ENCODE data around the gene MAGI1.

Gene MAGI1

GRCh38 chr3:66077973-66078372 is 39.3 kb upstream of the MAGI1 start:
- no peaks in the 10 kb centered on the region for H3K9me3 ChIP-seq
- H3K36me3 ChIP-seq: no peaks in the 10 kb centered on the region
- H3K27ac ChIP-seq: no peak overlapping the region
- intact Hi-C loops (cut with DNase I; ENCODE audit: low total_unique reads): no loop called here
- DNase-seq: no peak
- no peak overlapping the region for H3K4me3 ChIP-seq
- TF ChIP-seq, protein P1, sequence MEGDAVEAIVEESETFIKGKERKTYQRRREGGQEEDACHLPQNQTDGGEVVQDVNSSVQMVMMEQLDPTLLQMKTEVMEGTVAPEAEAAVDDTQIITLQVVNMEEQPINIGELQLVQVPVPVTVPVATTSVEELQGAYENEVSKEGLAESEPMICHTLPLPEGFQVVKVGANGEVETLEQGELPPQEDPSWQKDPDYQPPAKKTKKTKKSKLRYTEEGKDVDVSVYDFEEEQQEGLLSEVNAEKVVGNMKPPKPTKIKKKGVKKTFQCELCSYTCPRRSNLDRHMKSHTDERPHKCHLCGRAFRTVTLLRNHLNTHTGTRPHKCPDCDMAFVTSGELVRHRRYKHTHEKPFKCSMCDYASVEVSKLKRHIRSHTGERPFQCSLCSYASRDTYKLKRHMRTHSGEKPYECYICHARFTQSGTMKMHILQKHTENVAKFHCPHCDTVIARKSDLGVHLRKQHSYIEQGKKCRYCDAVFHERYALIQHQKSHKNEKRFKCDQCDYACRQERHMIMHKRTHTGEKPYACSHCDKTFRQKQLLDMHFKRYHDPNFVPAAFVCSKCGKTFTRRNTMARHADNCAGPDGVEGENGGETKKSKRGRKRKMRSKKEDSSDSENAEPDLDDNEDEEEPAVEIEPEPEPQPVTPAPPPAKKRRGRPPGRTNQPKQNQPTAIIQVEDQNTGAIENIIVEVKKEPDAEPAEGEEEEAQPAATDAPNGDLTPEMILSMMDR (IDR thresholded peaks at IDR 0.05): no peak
- no peaks in the 10 kb centered on the region for H3K27me3 ChIP-seq
- no peaks in the 10 kb centered on the region for H3K4me1 ChIP-seq

DNA sequence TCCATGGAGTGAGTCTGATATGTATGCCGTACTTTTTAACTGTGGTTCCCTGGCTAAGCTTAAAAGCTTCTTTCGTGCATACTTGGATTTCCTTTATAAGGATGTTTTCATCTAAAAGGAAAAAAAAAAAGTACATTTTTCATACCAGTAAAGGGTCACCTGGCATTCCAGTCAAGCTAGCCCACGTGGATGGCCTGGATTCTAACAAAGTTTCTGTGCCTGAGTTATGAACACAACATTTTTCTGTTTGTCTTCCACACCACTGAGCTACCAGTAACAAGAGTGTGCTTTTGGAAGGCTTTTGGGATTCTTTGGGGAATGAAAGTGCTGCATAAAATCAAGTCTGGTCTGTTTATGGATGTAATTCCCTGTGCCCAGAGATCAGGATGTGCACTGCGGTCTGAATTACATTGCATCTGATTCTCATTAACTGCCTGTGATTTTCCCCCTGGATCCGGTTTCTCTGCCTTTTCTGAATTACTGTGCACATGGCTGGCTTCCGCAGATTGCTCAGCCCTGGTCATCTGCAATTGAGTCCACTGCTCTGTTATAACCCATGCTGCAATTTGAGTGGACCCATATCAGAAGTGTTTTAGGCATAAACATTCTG is 38.2 kb upstream of the MAGI1 start:
- Histone ChIP-seq H3K36me3 (no peaks in the 10 kb centered on the region), H3K27me3 (no peaks in the 10 kb centered on the region), H3K4me1 (no peaks in the 10 kb centered on the region), H3K4me3 (no peak overlapping the region), H3K27ac (no peak overlapping the region), H3K9me3 (no peaks in the 10 kb centered on the region)
- TF ChIP-seq, protein P1 (IDR thresholded peaks at IDR 0.05): no peak
- DNase-seq: no peak
- intact Hi-C loops (cut with DNase I; ENCODE audit: low total_unique reads): no loop called here

- H3K27ac ChIP-seq: no peak overlapping the region
- TF ChIP-seq, protein P1 (IDR thresholded peaks at IDR 0.05): no peak
- no peaks in the 10 kb centered on the region for H3K27me3 ChIP-seq
- no peaks in the 10 kb centered on the region for H3K36me3 ChIP-seq
- no peak overlapping the region for H3K4me3 ChIP-seq
- intact Hi-C loops (cut with DNase I; ENCODE audit: low total_unique reads): no loop called here
- no peak for DNase-seq
- no peaks in the 10 kb centered on the region for H3K9me3 ChIP-seq
- H3K4me1 ChIP-seq: no peaks in the 10 kb centered on the region
These were observed 36.6 kb upstream of the MAGI1 start for GRCh38 chr3:66075281-66075680.

DNA sequence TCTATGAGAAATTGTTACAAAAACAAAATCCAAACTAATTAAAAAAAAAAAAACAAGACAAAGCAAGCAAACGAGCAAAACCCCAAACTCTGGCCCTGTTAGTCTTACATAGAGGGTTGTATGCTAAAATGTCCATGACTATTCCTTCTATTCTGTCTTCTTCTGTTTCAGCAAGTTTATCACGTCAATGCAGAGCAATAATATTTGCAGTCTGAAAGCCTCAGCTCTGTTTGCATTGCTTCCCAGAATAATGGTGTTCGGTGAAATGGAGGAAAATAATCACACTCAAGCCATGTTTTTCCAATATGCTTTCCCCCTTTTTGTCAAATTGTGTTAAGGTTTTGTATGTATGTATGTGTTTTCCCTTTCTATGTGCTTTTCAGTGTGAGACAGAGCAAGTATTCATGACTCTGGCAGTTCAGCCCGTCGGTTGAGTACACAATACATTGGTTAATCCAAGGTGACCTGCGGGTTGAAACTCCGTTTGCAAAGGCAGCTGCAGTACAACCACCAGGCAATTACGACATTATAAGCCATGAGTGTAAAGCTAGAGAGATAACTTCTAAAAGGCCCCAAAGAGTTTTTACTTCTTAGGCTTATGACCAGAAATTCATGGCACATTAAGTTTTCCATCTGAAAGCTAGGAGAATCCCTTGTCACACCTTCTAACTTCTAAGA is 34.9 kb upstream of the MAGI1 start:
- H3K9me3 ChIP-seq: peaks cover 0 to 7% (median 0%) of the 10 kb centered on the region in 3 donors
- H3K36me3 ChIP-seq: no peaks in the 10 kb centered on the region
- TF ChIP-seq, protein P1 (IDR thresholded peaks at IDR 0.05): no peak
- no peak for DNase-seq
- H3K27me3 ChIP-seq: no peaks in the 10 kb centered on the region
- H3K27ac ChIP-seq: no peak overlapping the region
- intact Hi-C loops (cut with DNase I; ENCODE audit: low total_unique reads): no loop called here
- no peaks in the 10 kb centered on the region for H3K4me1 ChIP-seq
- H3K4me3 ChIP-seq: no peak overlapping the region

DNA sequence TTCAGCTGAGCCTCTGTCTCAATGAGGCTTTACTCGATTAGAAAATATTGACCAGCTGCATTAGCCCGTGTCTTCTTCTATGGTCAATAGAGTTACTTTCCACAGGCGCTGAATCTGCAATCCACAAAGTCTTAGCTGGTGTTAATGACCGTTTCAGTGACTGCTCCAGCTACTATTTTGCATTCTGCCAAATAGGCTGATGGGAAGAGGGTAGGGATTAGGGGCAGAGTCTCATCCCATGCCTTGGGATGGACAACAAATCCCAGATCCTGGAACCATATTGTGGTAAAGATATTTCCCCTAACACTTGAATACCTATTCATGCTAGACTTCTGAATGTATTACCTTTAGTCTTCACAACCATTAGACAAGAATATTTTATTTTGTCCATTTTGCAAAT is 29.5 kb upstream of the MAGI1 start:
- Histone ChIP-seq H3K36me3 (no peaks in the 10 kb centered on the region), H3K9me3 (peaks cover 0 to 7% (median 0%) of the 10 kb centered on the region in 3 donors), H3K4me3 (no peak overlapping the region), H3K27me3 (no peaks in the 10 kb centered on the region), H3K27ac (no peak overlapping the region), H3K4me1 (peaks cover 0 to 3% (median 0%) of the 10 kb centered on the region in 4 donors)
- DNase-seq: no peak
- intact Hi-C loops (cut with DNase I; ENCODE audit: low total_unique reads): no loop called here
- TF ChIP-seq, protein P1 (IDR thresholded peaks at IDR 0.05): no peak

All from tibial artery (tissue), 4 donors.